NCI-H524 (cell line): ENCODE data around the gene STUM.

Experiments
- DNase-seq, 2 experiments: peaks; one replicate each; lab custom pipeline; 2025; lab: John Stamatoyannopoulos, UW

STUM gene

GRCh38 chr1:226533220-226533619 is 15.3 kb upstream of the STUM start:
- no peak for DNase-seq

- DNase-seq: no peak
Measured at GRCh38 chr1:226534098-226534497, 14.5 kb upstream of the STUM start.

GRCh38 chr1:226534645-226535044 is 13.9 kb upstream of the STUM start:
- no peak for DNase-seq

- DNase-seq: no peak
Measured at GRCh38 chr1:226535666-226536065, 12.9 kb upstream of the STUM start.

GRCh38 chr1:226541231-226541630 is 7.3 kb upstream of the STUM start:
- DNase-seq: peak; percentile 7 to 42

DNA sequence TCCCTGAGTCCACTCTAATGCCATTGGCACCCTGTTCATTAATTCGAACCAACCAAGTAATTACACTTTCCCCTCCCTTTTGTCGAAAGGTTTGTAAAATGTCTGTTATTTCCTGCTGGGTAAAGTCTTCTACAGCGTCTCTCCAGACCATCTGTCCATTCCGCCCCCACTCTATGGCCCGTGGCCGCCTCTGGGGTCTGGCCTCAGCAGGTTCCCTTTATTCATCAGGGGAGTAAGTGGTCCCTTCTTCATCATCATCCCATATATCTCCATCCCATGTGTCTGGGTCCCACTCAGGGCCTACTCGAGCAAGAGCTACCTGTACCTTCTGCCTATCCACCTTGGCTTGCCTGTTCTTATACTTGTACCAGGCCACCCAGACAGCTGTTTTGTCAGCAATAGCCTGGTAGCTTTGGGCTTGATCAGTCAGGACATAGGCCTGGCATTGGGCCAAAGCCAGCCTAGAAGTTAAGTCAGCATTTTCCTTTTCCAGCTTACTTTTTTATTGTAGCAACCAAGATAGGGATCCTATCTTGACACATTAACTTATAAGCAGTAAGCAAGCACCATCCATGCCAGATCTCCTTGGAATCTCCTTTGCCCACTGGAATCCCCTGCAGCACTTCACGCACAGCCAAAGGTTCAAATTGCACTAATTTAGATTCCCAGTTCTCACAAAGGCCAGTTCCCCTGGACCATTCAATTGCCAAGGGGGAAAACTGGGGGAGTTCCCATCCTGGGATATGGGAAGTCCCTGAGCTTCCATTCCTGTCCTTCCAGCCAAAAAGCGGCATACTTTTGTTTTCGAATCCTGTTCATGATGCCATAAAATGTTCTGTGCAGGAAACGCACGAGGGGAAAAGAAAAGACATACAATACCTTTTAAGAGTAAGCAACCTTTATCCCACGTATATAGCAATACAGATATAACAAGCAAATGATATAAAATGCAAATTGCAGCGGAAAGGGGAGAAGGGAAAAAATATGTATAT is 6.6 kb upstream of the STUM start:
- DNase-seq: peak in 1 of 2 experiments; percentile 22

- peak; percentile 49 to 61 for DNase-seq
Measured at GRCh38 chr1:226542623-226543103, 5.9 kb upstream of the STUM start.

- DNase-seq: peak; percentile 49 to 79
Measured at GRCh38 chr1:226545836-226546596, 2.5 kb upstream of the STUM start.

- no peak for DNase-seq
Measured at GRCh38 chr1:226546926-226547325, 1.6 kb upstream of the STUM start.

DNA sequence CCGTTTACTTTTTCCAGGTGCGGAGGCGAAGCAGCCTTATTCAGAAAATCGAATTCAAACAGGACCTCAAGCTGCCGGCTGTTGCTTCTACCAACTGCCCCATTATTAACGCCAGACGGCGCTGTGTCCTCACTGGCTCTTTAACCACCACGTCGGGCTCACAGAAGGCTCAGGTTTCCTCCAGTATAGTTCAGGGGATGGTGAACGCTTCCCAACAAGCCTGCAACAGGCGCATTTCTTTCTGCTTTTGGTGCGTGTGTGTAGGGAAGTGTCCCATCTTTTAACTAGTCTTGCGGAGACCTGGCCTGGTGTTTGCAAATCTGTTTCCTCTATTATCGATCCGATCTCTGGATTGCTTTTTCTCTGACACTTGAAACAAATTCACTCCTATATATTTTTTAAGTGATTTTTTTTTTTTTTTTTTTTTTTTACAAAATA is 791 bp upstream of the STUM start:
- peak; percentile 90 to 95 for DNase-seq

GRCh38 chr1:226549094-226549936 is 751 bp downstream of the STUM start:
- DNase-seq: peak in 1 of 2 experiments; percentile 26

GRCh38 chr1:226549937-226550671 is 1.5 kb downstream of the STUM start:
- DNase-seq: peak; percentile 55 to 77

DNA sequence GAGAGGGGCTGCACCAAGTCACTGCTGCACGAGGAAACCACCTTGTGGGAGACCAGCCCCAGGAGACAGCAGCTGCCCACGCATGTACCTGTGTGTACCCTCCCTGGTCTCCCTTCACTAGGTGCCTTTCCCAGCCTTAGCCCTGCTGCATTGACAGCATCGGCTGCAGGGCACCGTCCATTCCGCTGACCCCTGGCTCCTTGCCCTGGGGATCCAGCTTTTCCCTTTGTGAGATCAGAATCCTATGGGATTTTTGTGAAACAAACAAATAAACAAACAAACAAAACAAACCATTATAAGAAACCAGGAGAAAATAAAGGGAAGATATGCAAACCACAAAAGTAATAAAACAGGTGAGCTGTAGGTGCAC is 2.1 kb downstream of the STUM start:
- no peak for DNase-seq

DNA sequence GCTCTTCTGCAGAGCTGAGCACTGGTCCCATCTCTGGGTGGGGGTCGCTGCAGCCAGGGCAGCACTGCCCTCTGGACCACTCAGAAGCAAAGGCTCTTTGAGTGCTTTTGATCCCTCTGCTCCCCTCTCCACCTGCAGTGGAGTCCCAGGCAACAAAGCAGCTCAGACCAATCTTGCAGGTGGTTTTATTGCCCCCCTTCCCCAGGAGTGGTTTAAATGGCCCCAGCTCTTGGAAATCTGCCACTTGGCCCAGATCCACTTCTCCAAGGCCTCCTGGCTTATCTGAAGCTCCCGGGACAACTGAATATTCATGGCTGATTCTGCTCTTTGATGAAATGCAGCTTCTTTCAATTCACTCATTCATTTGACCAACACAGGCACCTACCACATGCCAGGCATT is 2.7 kb downstream of the STUM start:
- DNase-seq: peak; percentile 33 to 69

DNA sequence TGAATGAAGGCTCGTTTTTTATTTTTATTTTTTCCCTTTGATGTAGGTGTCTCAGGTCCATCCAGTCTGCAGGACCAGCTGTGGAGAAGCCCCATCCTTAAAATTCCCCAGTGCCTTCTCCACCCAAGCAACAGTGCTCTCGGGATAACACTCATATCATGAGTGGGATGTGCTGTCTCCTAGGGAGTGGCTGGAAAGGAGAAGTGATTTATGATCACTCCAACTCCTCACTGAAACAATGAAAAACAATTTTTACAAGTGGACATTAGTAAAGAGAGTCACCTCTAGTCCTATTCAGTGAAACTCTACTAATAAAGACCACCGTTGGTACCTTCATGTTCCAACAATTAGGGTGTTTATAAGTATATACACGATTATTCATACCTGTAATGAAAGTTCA is 3.5 kb downstream of the STUM start:
- DNase-seq: no peak

DNA sequence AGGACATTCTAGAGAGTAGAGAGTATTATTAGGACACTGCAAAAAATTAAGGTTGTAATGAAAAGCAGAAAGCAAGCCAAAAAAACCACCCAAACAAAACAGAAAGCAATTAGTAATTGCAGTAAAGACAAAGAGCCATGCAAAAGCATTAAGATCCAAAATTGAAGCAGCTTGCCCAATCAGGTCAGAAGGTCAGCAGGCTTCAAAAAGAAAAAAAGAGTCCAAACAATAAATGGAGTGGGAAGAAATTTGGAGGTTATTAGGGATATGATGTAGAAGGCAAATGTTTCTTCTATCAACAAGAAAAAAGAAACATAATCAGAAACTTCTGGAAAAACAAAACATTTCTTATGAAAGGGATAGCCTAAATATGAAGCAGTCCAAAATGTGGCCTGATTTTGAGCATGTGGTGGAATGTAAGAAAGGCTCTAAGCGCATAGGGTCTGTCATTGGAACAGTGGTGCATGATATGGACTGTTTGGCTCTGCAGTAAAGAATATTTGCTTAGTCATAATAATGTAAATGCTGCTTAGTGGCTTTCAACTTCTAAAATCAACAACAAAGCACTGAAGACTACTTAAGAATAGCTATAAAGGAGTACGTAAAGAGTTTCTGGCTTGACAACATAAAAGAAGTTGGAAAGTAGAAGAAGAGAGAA is 4.8 kb downstream of the STUM start:
- no peak for DNase-seq

DNA sequence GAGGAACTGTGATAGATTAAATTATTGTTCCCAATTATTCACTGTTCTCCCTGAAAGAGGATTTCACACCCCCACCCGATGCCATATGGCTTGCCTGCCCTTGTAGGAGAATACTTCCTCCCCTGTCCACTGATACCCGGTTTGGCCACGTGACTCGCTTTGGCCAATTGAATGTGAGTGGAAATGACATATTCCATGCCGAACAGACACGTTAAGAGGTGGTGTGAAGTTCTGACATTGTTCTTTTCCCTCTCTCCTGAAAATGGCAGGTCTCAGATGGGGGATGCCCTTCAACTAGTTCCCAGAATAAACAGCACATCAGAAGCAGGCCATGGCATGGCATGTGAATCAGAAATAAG is 5.3 kb downstream of the STUM start:
- DNase-seq: peak; percentile 42 to 80

GRCh38 chr1:226555092-226555491 is 6.5 kb downstream of the STUM start:
- DNase-seq: no peak

- DNase-seq: no peak
Measured at GRCh38 chr1:226557424-226557823, 8.9 kb downstream of the STUM start.

DNA sequence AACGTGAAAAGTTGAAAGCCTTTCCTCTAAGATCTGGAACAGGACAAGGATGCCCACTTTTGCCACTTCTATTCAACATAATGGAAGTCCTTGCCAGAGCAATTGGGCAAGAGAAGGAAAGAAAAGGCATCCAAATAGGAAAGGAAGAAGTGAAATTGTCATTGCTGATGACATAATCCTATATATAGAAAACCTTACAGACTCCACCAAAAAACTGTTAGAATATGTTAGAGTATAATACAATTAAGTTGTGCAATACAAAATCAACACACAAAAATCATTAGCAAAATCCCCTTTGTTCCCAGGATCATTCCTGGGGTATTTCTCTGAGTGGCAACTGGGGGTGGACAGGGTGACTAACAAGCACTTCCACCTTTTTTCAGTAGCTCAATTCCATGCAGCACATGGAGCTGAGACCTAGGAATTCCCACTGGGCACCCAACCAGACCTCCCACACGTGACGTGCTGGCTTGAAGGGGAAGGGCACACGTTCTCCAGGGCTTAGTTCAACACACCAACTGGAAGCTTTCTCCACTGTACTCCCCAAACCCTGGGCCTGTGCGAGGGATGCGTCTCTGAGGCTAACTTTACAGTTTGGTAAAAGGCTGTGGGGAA is 9.6 kb downstream of the STUM start:
- DNase-seq: no peak
